Loucy (cell line): ENCODE data around the gene OR8G5.

Experiments used
- H2AFZ ChIP-seq: fragments of 200-600 bp; sonication (generic); 2 replicates; pipeline ENCODE4 v1.6.0; 2016; ENCODE audit warnings: antibody characterized with exemption, mild to moderate bottlenecking, low read length, moderate library complexity
- H3F3A ChIP-seq: fragments of 200-600 bp; 2 replicates; pipeline ENCODE4 v1.6.0; 2016; ENCODE audit warnings: antibody characterized with exemption, low read depth, mild to moderate bottlenecking
- H3K27me3 ChIP-seq: fragments of 200-600 bp; sonication (generic); 2 replicates; pipeline ENCODE4 v1.6.1; 2014; ENCODE audit warnings: low read length, mild to moderate bottlenecking; ENCODE audit not compliant: insufficient read depth, poor library complexity, severe bottlenecking
- H3K36me3 ChIP-seq: fragments of 200-600 bp; sonication (generic); 2 replicates; pipeline ENCODE4 v1.6.1; 2016; ENCODE audit warnings: low read length; ENCODE audit not compliant: insufficient read depth
- H3K4me1 ChIP-seq: fragments of 200-600 bp; sonication (generic); 2 replicates; pipeline ENCODE4 v1.5.1; 2014; ENCODE audit warnings: low read length, mild to moderate bottlenecking; ENCODE audit not compliant: insufficient read depth, poor library complexity, severe bottlenecking
- H3K4me2 ChIP-seq: fragments of 200-600 bp; sonication (generic); 2 replicates; pipeline ENCODE4 v1.6.0; 2014; ENCODE audit warnings: antibody characterized with exemption, low read length, low read depth, mild to moderate bottlenecking; ENCODE audit not compliant: poor library complexity, severe bottlenecking
- H3K4me3 ChIP-seq: fragments of 200-600 bp; sonication (generic); 2 replicates; pipeline ENCODE4 v1.5.1; 2014; ENCODE audit warnings: low read length, mild to moderate bottlenecking, mixed read lengths; ENCODE audit not compliant: poor library complexity, severe bottlenecking
- H3K79me2 ChIP-seq: fragments of 200-600 bp; sonication (generic); 2 replicates; pipeline ENCODE4 v1.6.1; 2014; ENCODE audit warnings: low read length; ENCODE audit not compliant: insufficient read depth
- H3K9ac ChIP-seq: fragments of 200-600 bp; sonication (generic); 2 replicates; pipeline ENCODE4 v1.6.0; 2014; ENCODE audit warnings: mild to moderate bottlenecking, low read depth, low read length, moderate library complexity; ENCODE audit not compliant: poor library complexity, severe bottlenecking
- H3K9me2 ChIP-seq: fragments of 200-600 bp; sonication (generic); replicated peaks from 2 replicates; pipeline ENCODE4 v1.6.1; 2016; ENCODE audit warnings: low read depth, low read length, mixed read lengths
- H3K9me3 ChIP-seq: fragments of 200-600 bp; sonication (generic); 2 replicates; pipeline ENCODE4 v1.6.1; 2014; ENCODE audit warnings: mild to moderate bottlenecking, antibody characterized with exemption, low read length, low read depth; ENCODE audit not compliant: insufficient read depth
- H4K20me1 ChIP-seq: fragments of 200-600 bp; sonication (generic); 2 replicates; pipeline ENCODE4 v1.6.0; 2014; ENCODE audit warnings: antibody characterized with exemption, low read length, mild to moderate bottlenecking; ENCODE audit not compliant: insufficient read depth, poor library complexity, severe bottlenecking
- EZH2phosphoT487 ChIP-seq: fragments of 200-600 bp; IDR thresholded peaks from 2 replicates; pipeline ENCODE4 v1.6.1; 2018; ENCODE audit warnings: antibody characterized with exemption, mild to moderate bottlenecking, moderate library complexity, borderline replicate concordance
- TF ChIP-seq, protein P1 (sequence below): fragments of 200-600 bp; sonication (generic); conservative IDR thresholded peaks from 2 replicates; pipeline ENCODE4 v1.5.1; 2014; ENCODE audit warnings: mild to moderate bottlenecking, antibody characterized with exemption, low read length

OR8G5 gene

DNA sequence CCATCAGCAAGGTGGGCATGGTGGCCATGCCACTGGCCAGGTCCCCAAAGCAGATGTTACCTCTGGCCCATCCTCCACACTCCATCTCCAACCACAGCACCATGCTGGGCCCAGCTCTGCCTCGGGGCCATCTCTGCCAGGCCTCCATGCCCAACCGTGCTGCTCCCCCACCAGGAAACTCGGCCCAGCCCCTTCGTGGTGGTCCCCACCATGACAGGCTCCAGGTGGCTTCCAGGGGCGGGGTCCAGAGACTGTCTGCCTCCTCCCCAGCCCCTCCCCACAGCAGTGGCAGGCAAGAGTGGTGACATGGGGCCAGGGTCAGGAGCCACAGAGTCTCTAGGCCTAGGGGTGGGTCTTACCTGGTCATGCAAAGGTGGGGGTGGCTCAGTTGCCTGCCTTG, 45.8 kb upstream of the OR8G5 start:
- TF ChIP-seq EZH2phosphoT487, result no peak
- TF ChIP-seq, protein P1, sequence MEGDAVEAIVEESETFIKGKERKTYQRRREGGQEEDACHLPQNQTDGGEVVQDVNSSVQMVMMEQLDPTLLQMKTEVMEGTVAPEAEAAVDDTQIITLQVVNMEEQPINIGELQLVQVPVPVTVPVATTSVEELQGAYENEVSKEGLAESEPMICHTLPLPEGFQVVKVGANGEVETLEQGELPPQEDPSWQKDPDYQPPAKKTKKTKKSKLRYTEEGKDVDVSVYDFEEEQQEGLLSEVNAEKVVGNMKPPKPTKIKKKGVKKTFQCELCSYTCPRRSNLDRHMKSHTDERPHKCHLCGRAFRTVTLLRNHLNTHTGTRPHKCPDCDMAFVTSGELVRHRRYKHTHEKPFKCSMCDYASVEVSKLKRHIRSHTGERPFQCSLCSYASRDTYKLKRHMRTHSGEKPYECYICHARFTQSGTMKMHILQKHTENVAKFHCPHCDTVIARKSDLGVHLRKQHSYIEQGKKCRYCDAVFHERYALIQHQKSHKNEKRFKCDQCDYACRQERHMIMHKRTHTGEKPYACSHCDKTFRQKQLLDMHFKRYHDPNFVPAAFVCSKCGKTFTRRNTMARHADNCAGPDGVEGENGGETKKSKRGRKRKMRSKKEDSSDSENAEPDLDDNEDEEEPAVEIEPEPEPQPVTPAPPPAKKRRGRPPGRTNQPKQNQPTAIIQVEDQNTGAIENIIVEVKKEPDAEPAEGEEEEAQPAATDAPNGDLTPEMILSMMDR, result no peak
- Histone ChIP-seq H3K9me3 (no peaks in the 10 kb centered on the region), H3K4me1 (no peaks in the 10 kb centered on the region), H3K4me3 (no peak overlapping the region), H4K20me1 (no peaks in the 10 kb centered on the region), H3K79me2 (no peaks in the 10 kb centered on the region), H3K9ac (no peak overlapping the region), H3K36me3 (no peaks in the 10 kb centered on the region), H2AFZ (no peak overlapping the region), H3K9me2 (no peaks in the 10 kb centered on the region), H3K27me3 (no peaks in the 10 kb centered on the region), H3F3A (no peaks in the 10 kb centered on the region), H3K4me2 (no peak overlapping the region)

DNA sequence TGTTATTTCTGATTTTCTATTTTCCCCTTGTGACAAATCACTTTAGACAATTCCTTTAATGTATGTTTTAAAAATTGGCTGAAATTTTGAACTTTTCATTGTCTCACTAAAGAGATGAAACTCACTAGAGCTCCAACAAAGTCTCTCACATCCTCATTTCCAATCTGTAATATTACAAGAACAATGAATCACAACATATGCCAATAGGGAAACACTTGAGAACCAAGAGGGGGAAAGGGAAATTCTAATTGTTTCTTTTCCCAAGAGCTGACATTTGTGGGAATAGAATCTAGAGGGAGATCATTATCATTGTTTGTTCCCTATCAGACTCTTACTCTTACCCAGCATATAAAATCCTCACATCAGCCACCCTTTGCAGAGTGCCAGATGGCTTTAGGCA, 44.9 kb upstream of the OR8G5 start:
- Histone ChIP-seq H3K9ac (no peak overlapping the region), H2AFZ (no peak overlapping the region), H3K4me2 (no peak overlapping the region), H3K4me3 (no peak overlapping the region), H3K36me3 (no peaks in the 10 kb centered on the region), H4K20me1 (no peaks in the 10 kb centered on the region), H3K4me1 (no peaks in the 10 kb centered on the region), H3F3A (no peaks in the 10 kb centered on the region), H3K9me3 (no peaks in the 10 kb centered on the region), H3K79me2 (no peaks in the 10 kb centered on the region), H3K9me2 (no peaks in the 10 kb centered on the region), H3K27me3 (no peaks in the 10 kb centered on the region)
- TF ChIP-seq, protein P1, result no peak
- TF ChIP-seq EZH2phosphoT487, result no peak

DNA sequence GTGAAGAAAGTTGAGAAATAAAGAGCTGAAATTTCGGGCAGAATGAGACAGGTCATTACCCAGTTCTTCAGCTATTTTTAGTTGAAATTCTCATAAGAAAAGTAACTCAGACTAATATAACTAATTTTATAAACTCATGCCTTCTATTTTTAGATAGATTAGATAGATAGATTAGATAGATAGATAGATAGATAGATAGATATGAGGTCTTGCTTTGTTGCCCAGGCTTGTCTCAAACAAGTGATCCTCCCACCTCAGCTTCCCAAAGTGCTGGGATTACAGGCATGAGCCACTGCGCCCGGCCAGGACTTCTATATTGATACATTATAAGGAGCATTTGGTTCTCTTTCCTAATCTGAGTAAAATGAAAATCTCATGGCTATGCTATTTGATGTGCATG, 42.1 kb upstream of the OR8G5 start:
- Histone ChIP-seq H3K9ac (no peak overlapping the region), H3K79me2 (no peaks in the 10 kb centered on the region), H4K20me1 (no peaks in the 10 kb centered on the region), H2AFZ (no peak overlapping the region), H3K27me3 (no peaks in the 10 kb centered on the region), H3K4me2 (no peak overlapping the region), H3K4me3 (no peak overlapping the region), H3K4me1 (no peaks in the 10 kb centered on the region), H3K9me2 (no peaks in the 10 kb centered on the region), H3K9me3 (no peaks in the 10 kb centered on the region), H3F3A (no peaks in the 10 kb centered on the region), H3K36me3 (no peaks in the 10 kb centered on the region)
- no peak for TF ChIP-seq EZH2phosphoT487
- TF ChIP-seq, protein P1, result no peak
